Activated naive CD4-positive, alpha-beta T cell (primary cell): Measurements from ENCODE around the gene RBKS.
"Not testable (repeated sequence)": the region's sequence is repeated elsewhere in the genome, so short reads cannot be mapped to it uniquely, and the experiment has no call there.

ENCODE experiments used
- DNase-seq, 4 experiments: peaks; one replicate each; lab custom pipeline; 2025; lab: John Stamatoyannopoulos, UW

RBKS gene

DNA sequence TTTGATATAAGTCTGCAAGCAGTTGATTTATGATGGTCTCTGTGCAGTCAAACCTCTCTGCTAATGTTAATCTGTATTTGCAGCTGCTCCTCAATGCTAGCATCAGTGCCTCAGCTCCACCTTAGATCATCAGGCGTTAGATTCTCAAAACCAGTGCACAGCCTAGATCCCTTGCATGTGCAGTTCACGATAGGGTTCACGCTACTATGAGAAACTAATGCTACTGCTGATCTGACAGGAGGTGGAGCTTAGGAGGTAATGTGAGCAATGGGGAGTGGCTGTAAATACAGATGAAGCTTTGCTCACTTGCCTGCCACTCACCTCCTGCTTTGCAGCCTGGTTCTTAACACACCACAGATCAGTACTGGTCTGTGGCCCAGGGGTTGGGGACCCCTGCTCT, 18.4 kb downstream of the RBKS start:
- DNase-seq, result no peak

GRCh38 chr2:27870724-27871123, 19.5 kb downstream of the RBKS start:
- no peak for DNase-seq

DNA sequence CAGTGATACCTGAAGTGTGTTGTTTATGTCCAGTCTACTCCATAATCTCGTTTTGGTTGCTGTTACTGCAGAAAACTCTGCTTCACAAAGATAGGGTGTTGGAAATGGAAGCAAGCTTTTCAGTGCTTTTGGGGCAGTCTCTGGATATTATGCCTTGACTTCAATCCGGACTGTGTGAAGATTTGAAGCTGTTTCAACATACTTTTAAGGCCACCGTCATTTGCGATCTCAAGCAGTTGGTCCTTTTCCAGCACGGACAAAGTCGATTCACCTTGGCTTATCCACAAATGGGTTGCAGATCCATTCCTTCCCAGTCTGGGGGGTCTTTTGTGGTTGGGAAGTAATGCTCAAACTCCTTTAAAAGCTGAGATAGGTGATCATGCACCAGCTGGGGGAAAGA, 20.4 kb downstream of the RBKS start:
- DNase-seq, result no peak

DNA sequence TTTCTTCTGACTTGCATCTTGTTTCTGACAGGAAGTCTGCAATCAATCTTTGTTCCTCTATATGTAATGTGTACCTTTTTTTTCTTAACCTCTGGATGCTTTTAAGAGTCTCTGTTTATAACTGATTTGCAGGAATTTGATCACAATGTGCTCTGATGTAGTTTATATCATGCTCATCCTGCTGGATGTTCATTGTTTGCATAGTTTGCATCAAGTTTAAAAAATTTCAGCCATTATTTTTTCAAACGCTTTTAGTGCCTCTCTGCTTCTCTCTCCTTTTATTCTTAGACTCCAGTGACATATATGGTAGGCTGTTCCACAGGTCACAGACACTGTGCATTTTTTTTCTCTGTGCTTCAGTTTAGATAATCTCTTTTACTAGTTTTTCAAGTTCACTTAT, 23.9 kb downstream of the RBKS start:
- no peak for DNase-seq

GRCh38 chr2:27863955-27864354, 26.2 kb downstream of the RBKS start:
- DNase-seq, result not testable (repeated sequence)

DNA sequence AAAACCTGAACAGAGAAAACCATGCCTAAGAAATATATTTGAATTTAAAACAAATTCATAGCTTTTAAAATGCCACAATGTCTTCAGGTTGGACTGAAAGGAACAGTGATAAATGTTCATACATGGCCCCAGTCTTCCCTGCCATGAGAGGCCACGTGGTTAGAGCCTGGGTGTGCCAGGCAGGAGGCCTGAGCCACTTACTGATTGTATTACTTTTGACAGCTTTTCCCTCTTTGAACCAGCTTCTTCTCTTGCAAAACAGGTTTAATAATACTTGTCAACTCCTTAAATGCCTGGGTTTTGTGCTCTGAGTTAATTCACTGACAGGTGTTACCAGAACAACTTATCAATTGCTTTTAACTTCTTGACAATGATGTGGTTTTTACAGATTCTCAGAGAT, 27.0 kb downstream of the RBKS start:
- no peak for DNase-seq

DNA sequence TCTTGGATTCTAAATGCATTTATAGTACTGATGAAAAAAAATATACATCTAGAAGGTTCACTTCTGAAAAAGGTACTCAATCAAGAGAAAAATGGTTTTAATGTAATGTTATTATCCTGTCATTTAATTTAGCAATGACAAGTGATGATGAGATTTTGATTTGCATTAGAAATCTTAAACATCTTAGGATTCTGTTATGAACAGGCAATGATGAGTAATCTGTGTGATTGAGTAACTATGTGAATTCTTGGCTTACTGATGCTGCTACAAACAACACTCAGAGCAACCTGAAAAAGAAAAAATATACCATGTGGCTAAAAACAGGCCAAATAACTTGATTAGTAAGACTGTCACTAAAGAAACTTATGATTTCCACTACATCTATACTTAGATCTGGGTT, 30.1 kb downstream of the RBKS start:
- no peak for DNase-seq

DNA sequence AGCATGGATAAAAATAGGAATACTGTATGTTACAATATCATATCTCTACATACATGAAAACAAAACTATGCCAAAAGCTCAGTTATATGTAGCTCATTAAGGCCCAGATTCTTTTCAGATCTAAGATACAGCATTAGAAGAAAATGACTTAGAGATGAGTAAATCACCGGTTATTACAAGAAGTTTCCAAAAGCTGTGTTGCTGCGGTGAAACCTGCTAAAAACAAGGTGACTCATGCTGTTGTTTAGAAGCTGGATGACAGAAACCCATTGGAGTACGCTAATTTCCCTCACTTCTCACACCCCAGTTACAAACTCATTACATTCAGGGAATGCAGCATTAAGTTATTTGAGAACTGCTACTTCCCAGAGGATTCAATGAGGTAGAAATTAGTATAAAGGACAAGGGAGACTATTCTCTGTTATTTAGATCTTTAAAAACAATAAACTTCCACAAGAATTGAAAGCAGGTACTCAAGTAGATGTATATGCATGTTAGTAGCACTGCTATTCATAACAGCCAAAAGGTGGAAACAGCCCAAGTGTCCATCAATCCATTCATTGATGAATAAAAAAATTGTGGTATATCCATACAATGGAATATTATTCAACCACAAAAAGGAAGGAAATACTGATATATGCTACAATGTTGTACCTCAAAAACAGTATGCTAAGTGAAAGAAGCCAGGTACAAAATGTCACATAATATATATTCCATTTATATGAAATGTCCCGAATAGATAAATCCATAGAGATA, 32.6 kb downstream of the RBKS start:
- DNase-seq, result no peak

DNA sequence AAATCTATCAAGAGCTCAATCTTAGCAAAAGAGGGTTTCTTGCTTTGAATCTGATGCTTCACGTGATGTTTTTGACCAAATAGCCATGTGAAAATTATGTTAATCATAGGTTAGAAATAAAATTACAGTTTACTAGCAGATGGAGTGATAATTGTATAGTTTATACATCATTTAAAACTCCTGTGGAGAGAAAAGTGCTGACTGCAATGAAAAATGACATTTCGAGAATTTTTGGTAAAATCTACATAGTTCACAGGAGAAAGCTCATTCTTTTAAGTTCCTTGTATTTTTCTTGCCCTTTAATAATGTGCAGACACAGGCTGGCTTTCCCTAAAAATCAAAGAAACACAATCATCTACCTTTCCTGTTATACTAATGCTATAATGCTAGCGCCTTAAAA, 33.2 kb downstream of the RBKS start:
- no peak for DNase-seq

DNA sequence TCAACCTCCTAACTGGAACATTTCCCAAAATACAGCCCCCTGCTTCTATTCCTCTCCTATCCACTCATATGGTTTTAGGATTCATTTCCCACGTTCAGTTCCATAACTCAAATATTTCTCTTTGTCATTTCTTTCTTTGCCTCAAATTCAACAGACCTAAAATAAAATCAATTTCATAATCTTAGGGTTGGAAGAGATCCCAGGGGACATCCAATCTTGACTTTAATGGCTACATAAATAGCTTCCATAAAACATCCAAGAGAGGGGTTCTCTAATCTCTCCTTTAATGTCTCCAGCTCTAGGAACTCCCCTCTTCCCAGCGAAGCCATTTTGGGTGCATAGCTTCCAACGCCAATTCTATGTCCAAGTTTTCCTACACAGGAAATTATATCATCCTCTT, 33.8 kb downstream of the RBKS start:
- DNase-seq, result no peak

- DNase-seq, result no peak
Observed at GRCh38 chr2:27855476-27855875, 34.7 kb downstream of the RBKS start.

- DNase-seq, result no peak
Observed at GRCh38 chr2:27854229-27854862, 35.8 kb downstream of the RBKS start.

GRCh38 chr2:27852691-27853090, 37.5 kb downstream of the RBKS start:
- DNase-seq, result no peak

GRCh38 chr2:27849558-27850205, 40.5 kb downstream of the RBKS start:
- DNase-seq, result no peak

- DNase-seq, result no peak
Observed at GRCh38 chr2:27847333-27847732, 42.9 kb downstream of the RBKS start.

DNA sequence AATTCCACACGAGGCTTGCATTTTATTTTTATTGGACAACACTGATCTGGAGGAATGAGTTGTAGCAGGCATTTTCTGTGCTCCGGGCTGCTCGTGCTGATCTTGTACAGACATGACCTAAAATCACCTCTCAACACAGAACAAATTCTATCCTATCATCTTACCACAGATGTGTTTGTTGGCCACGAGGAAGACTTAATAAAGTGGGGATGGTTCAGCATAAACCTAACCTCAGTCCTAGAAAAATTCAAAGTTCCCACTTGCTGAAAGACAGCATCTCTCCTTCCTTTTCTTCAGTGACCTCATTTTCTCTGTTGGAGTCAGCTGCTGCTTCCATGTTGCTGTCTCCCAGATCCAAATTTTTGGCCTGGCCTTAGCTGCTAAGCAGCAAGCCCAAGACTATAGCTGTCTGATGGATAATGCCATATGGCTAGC, 45.3 kb downstream of the RBKS start:
- no peak for DNase-seq

GRCh38 chr2:27843992-27844391, 46.2 kb downstream of the RBKS start:
- DNase-seq, result no peak

GRCh38 chr2:27842894-27843293, 47.3 kb downstream of the RBKS start:
- DNase-seq, result no peak

DNA sequence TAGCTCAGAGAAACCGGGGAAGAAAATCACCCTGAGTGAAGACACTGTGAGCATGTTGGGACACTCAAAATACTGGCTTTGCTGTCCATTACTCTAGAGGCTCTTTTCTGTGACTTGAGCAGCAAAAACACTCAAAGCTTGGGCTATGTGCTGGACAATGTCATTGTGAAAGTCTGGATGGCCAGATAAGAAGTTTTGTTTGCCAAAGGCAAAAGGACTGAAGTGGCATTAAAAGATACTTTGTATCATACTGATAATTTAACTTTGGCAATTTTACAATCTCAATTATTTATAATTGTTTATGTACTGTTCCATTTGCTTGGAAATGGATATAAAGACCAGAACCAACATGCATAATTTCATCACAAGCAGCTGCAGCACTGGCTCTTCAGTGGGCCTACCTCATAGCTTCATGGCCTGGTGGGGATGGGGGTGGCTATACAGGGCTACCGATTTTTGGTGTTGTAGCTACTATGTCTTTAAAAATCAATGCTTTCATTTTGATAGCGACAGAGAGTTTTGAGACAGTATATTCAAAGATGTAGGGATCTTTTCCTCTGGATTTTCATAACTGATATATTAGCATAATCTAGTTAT, 51.1 kb downstream of the RBKS start:
- DNase-seq, result no peak

DNA sequence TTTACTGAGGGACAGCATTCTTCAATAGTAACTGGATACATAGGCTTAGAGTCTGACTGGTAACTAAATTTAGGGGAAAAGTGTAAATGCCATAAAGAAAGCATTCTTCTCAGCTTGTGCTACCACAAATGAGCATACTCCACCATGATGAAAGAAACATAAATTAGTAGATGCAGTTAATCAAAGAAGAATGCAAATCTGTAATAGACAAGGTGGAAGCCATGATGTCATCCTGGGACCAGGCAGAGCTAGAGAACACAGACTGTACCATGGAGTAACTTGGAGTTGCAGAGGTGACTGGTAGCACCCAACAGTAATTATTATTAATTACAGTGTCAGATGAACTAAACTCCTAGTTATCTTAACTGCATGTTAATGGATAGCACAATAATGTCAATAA, 51.7 kb downstream of the RBKS start:
- no peak for DNase-seq

DNA sequence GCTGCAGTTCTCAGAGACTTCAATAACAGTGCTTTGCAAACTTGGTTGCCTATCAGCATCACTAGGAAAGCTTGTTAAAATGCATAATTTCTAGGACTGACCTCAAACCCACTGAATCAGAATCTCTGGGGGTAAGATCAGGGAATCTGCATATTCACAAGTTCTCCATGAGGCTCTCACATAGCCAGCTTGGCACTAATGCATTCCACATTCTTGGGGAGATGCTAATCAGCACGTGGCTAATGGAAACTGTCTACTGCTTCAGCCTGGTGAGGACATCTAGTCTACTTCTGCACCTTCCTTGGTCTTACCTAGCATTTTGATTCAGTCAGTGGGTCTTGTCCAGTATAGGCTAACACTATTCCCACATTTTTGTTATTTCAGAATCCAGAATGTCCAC, 56.3 kb downstream of the RBKS start:
- DNase-seq, result no peak

GRCh38 chr2:27832396-27832795, 57.8 kb downstream of the RBKS start:
- DNase-seq, result no peak
